ENCODE results near the gene MIPEP. TPM values are rescaled to one million over a fixed set of nuclear protein-coding genes. Genes with fewer than 3 reads are reported as not detected.
A peak's percentile ranks its signal among the peaks of the same experiment; 100 is the strongest.

The MIPEP gene
- total RNA-seq, 2 experiments from 2014 or later = 17.2 to 18.5 TPM

DNA sequence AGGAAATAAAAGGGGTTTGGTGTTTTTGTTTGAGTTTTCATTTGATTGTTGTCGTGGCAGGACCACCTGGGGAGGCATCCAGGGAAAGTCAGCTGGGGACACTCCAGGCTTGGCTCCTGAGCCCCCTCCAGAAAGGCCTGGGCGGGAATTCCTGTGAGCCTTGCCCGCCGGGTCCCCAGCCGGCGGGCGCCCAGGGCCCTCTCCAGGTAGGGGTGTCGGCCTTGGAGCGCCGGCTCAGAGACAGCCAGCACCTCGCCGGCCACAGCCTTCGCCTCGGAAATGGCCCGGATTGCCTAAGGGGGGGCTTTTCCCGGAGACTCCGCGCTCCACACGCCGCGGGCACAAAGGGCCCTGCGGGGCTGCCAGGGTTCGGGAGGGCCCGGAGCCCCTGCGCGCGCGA lies 194.0 kb downstream of the MIPEP start:
- Mint-ChIP-seq H3K27ac (peak overlapping the region; percentile 46), H3K36me3 (ENCODE audit: low read depth) (no peaks in the 10 kb centered on the region), H3K4me1 (ENCODE audit: low read depth) (peaks cover 13% of the 10 kb centered on the region), H3K4me3 (no peak overlapping the region), H3K9me3 (no peaks in the 10 kb centered on the region), H3K27me3 (no peaks in the 10 kb centered on the region)
- intact Hi-C loops (cut with micrococcal nuclease) = no loop called here
- CTCF ChIA-PET = no interaction called here
- ATAC-seq = no peak
- POLR2A ChIA-PET = no interaction called here
- no peak for DNase-seq
- TF ChIP-seq, protein P1, sequence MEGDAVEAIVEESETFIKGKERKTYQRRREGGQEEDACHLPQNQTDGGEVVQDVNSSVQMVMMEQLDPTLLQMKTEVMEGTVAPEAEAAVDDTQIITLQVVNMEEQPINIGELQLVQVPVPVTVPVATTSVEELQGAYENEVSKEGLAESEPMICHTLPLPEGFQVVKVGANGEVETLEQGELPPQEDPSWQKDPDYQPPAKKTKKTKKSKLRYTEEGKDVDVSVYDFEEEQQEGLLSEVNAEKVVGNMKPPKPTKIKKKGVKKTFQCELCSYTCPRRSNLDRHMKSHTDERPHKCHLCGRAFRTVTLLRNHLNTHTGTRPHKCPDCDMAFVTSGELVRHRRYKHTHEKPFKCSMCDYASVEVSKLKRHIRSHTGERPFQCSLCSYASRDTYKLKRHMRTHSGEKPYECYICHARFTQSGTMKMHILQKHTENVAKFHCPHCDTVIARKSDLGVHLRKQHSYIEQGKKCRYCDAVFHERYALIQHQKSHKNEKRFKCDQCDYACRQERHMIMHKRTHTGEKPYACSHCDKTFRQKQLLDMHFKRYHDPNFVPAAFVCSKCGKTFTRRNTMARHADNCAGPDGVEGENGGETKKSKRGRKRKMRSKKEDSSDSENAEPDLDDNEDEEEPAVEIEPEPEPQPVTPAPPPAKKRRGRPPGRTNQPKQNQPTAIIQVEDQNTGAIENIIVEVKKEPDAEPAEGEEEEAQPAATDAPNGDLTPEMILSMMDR (IDR thresholded peaks at IDR 0.05) = no peak

DNA sequence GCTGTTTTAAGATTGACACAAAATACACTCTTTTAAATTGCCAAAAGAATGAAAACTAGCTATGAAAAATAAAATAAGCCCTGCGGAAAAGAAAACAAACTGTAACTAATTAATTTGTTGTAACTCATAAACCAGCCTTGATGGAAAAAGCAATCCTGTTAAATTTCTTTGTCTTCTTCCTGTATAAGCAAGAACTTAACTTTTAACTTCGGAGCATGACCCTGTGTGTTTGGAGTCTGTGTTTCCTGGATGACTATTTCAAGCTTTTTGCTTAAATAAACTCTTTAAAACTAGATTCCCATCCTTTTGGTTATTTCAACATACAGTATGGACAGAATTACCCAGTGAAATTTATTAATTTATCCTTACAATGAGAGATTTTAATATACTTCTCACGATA lies 196.4 kb downstream of the MIPEP start:
- ATAC-seq = no peak
- TF ChIP-seq, protein P1 (IDR thresholded peaks at IDR 0.05) = no peak
- Mint-ChIP-seq H3K27me3 (no peaks in the 10 kb centered on the region), H3K4me1 (ENCODE audit: low read depth) (peaks cover 12% of the 10 kb centered on the region), H3K9me3 (no peaks in the 10 kb centered on the region), H3K27ac (no peak overlapping the region), H3K4me3 (no peak overlapping the region), H3K36me3 (ENCODE audit: low read depth) (no peaks in the 10 kb centered on the region)
- ChIA-PET CTCF (interaction anchor here (1.8 kb wide), 1 partner anchor 51 kb away, joined by 6 read pairs; no protein-coding TSS in a partner anchor), POLR2A (no interaction called here)
- intact Hi-C loops (cut with micrococcal nuclease) = no loop called here
- DNase-seq = no peak

DNA sequence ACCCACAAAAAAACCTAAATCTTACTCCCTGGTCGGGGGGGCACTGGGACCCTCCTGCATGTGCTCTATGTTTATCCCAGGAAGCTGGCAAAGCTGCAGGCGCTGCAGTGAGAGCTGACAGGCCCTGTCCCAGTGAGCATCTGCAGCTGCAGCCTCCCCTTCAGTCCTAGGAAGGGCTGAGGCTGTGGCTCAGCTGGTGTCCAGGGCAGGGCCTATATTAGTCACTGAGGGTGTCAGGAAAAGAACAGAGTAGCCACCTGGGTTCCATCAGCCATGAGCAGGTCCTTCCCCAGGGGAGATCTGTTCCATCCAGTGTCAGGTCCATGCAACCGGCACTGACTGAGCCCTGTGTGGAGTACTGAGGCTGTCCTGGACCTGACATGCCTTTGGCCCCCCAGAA lies 198.5 kb downstream of the MIPEP start:
- Mint-ChIP-seq H3K27me3 (no peaks in the 10 kb centered on the region), H3K36me3 (ENCODE audit: low read depth) (no peaks in the 10 kb centered on the region), H3K4me3 (no peak overlapping the region), H3K4me1 (ENCODE audit: low read depth) (peaks cover under 1% of the 10 kb centered on the region), H3K27ac (no peak overlapping the region), H3K9me3 (peaks cover 3% of the 10 kb centered on the region)
- POLR2A ChIA-PET = interaction anchor here (1.1 kb wide), 1 partner anchor 12 kb away, joined by 3 read pairs; no protein-coding TSS in a partner anchor
- ATAC-seq (no peak), DNase-seq (no peak)
- CTCF ChIA-PET = no interaction called here
- intact Hi-C loops (cut with micrococcal nuclease) = no loop called here
- TF ChIP-seq, protein P1 (IDR thresholded peaks at IDR 0.05) = no peak

DNA sequence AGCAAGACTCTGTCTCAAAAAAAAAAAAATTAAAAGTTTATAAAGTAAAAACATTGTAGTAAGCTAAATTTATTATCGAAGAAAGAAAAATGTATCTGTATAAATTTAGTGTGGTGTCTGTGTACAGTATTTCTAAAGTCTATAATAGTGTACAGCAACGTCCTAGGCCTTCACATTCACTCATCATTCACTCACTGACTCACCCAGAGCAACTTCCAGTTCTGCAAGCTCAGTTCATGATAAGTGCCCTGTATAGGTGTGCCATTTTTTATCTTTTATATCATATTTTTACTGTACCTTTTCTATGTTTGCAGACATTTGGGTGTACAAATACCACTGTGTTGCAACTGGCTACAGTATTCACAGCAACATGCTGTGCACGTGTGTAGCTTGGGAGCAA lies 200.9 kb downstream of the MIPEP start:
- H3K4me3 Mint-ChIP-seq = no peak overlapping the region
- TF ChIP-seq, protein P1 (IDR thresholded peaks at IDR 0.05) = no peak
- H3K27ac Mint-ChIP-seq = no peak overlapping the region
- H3K36me3 Mint-ChIP-seq (ENCODE audit: low read depth) = no peaks in the 10 kb centered on the region
- DNase-seq (no peak), ATAC-seq (no peak)
- ChIA-PET POLR2A (no interaction called here), CTCF (interaction anchor here (0.6 to 1.7 kb wide), 2 partner anchors 32 to 220 kb away, joined by 3 to 5 read pairs; no protein-coding TSS in a partner anchor)
- no peaks in the 10 kb centered on the region for H3K4me1 Mint-ChIP-seq (ENCODE audit: low read depth)
- no peaks in the 10 kb centered on the region for H3K27me3 Mint-ChIP-seq
- intact Hi-C loops (cut with micrococcal nuclease) = no loop called here
- H3K9me3 Mint-ChIP-seq = peaks cover 16% of the 10 kb centered on the region

DNA sequence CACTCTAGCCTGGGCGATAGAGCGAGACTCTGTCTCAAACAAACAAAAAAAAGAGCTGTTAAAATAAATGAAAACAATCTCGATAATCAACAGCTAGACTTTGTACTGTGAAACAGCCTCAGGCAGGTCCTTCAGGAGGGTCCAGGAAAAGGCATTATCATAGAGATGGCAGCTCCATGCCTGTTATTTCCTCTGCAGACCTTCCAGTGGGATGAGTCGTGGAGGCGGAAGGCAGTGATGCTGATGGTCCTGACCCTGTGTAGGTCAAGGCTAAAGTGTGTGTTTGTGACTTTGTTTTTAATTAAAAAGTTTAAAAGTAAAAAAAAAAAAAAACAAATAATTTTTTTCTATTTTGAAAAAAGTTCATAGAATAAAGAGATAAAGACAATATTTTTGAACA lies 201.6 kb downstream of the MIPEP start:
- intact Hi-C loops (cut with micrococcal nuclease) = no loop called here
- peaks cover 16% of the 10 kb centered on the region for H3K9me3 Mint-ChIP-seq
- no peak for DNase-seq
- H3K4me3 Mint-ChIP-seq = no peak overlapping the region
- H3K36me3 Mint-ChIP-seq (ENCODE audit: low read depth) = no peaks in the 10 kb centered on the region
- ATAC-seq = no peak
- no peaks in the 10 kb centered on the region for H3K27me3 Mint-ChIP-seq
- POLR2A ChIA-PET = no interaction called here
- H3K4me1 Mint-ChIP-seq (ENCODE audit: low read depth) = no peaks in the 10 kb centered on the region
- no peak overlapping the region for H3K27ac Mint-ChIP-seq
- TF ChIP-seq, protein P1 (IDR thresholded peaks at IDR 0.05) = no peak
- CTCF ChIA-PET = interaction anchor here (0.6 to 1.0 kb wide), 2 partner anchors 17 to 31 kb away, joined by 3 read pairs; no protein-coding TSS in a partner anchor
